ENCODE results near the gene TMEM128.

The TMEM128 gene

DNA sequence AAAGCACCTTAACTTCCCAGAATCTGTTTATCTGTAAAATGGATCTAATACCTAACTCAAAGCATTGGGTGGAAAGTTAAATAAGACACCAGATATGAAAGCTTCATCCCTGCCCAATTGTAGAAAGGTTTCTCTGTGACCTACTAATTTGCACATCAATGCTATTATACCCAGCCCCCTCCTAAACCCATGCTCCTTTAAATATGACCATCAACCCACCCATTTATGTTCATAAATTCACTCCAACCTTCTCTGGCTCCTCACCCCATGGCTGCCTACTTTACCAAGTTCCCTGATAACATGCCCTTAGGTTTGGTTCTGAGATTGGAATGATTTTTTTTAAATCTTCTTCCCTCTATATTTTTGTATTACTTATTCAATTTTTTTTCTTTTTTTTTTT lies 40.1 kb upstream of the TMEM128 start:
- no peaks in the 10 kb centered on the region for H3K9me2 ChIP-seq (replicated peaks; ENCODE audit: low read depth, low read length)
- peaks cover 14% of the 10 kb centered on the region for H4K20me1 ChIP-seq (ENCODE audit: insufficient read depth, low read length, poor library complexity, severe bottlenecking)
- H3K4me3 ChIP-seq (ENCODE audit: low read length, poor library complexity, severe bottlenecking): peak overlapping the region; percentile 92
- H2AFZ ChIP-seq (ENCODE audit: low read length): no peak overlapping the region
- peaks cover 89% of the 10 kb centered on the region for H3K79me2 ChIP-seq (ENCODE audit: insufficient read depth, low read length)
- TF ChIP-seq EZH2phosphoT487 (IDR thresholded peaks at IDR 0.05; ENCODE audit: borderline replicate concordance): no peak
- TF ChIP-seq, protein P1, sequence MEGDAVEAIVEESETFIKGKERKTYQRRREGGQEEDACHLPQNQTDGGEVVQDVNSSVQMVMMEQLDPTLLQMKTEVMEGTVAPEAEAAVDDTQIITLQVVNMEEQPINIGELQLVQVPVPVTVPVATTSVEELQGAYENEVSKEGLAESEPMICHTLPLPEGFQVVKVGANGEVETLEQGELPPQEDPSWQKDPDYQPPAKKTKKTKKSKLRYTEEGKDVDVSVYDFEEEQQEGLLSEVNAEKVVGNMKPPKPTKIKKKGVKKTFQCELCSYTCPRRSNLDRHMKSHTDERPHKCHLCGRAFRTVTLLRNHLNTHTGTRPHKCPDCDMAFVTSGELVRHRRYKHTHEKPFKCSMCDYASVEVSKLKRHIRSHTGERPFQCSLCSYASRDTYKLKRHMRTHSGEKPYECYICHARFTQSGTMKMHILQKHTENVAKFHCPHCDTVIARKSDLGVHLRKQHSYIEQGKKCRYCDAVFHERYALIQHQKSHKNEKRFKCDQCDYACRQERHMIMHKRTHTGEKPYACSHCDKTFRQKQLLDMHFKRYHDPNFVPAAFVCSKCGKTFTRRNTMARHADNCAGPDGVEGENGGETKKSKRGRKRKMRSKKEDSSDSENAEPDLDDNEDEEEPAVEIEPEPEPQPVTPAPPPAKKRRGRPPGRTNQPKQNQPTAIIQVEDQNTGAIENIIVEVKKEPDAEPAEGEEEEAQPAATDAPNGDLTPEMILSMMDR (conservative IDR thresholded peaks at IDR 0.05; ENCODE audit: low read length): no peak
- H3K9ac ChIP-seq (ENCODE audit: low read depth, low read length, poor library complexity, severe bottlenecking): peak overlapping the region; percentile 49
- H3F3A ChIP-seq (ENCODE audit: low read depth): no peaks in the 10 kb centered on the region
- peaks cover 12% of the 10 kb centered on the region; the same call in 1 of the 2 replicates for H3K36me3 ChIP-seq (ENCODE audit: insufficient read depth, low read length)
- peaks cover 68% of the 10 kb centered on the region for H3K4me1 ChIP-seq (ENCODE audit: insufficient read depth, low read length, poor library complexity, severe bottlenecking)
- peak overlapping the region; percentile 87 for H3K4me2 ChIP-seq (ENCODE audit: low read depth, low read length, poor library complexity, severe bottlenecking)
- H3K27me3 ChIP-seq (ENCODE audit: insufficient read depth, low read length, poor library complexity, severe bottlenecking): no peaks in the 10 kb centered on the region
- H3K9me3 ChIP-seq (ENCODE audit: insufficient read depth, low read depth, low read length): no peaks in the 10 kb centered on the region

DNA sequence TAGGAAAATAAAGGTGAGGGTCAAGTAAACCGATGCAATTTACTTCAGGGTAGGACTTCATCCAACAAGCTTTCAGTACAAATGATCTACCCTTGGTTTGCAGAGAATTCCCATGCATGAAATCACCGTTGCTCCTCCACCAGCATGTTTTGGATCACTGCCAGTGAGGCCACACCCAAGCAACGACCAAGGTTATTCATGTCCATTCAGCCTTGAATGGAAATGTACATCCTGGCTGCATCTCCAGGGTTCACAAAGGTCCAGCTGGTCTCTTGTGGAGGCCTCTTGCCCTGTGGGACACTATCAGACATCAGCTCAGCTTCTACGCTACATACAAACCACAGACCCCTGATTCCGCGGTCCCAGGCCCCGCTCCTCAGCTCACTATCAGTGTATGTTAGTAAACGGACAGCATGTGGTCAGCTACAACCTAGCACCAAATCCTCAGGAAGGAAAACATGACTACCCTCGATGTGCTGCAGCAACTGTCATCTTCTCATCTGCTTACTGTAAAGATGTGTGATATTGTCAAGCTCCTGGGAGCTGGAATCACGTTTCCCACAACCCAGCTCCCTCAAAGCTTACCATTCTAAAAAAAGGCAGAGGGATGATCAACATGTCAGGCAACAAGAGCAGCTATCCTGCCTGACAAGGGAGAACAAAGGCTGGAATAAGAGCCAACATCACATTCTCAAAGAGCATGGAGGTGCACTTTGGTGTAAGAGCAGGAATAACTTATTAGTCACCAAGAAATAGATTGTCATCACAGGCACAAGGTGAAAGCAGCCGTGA lies 37.0 kb upstream of the TMEM128 start:
- H3K4me1 ChIP-seq (ENCODE audit: insufficient read depth, low read length, poor library complexity, severe bottlenecking): peaks cover 52% of the 10 kb centered on the region
- peaks cover 68% of the 10 kb centered on the region for H3K79me2 ChIP-seq (ENCODE audit: insufficient read depth, low read length)
- H3K27me3 ChIP-seq (ENCODE audit: insufficient read depth, low read length, poor library complexity, severe bottlenecking): no peaks in the 10 kb centered on the region
- no peaks in the 10 kb centered on the region for H3F3A ChIP-seq (ENCODE audit: low read depth)
- peaks cover 41% of the 10 kb centered on the region; the same call in 1 of the 2 replicates for H3K36me3 ChIP-seq (ENCODE audit: insufficient read depth, low read length)
- H2AFZ ChIP-seq (ENCODE audit: low read length): no peak overlapping the region
- H3K4me2 ChIP-seq (ENCODE audit: low read depth, low read length, poor library complexity, severe bottlenecking): peak overlapping the region; percentile 67
- H3K9ac ChIP-seq (ENCODE audit: low read depth, low read length, poor library complexity, severe bottlenecking): peak overlapping the region; percentile 47
- TF ChIP-seq, protein P1 (conservative IDR thresholded peaks at IDR 0.05; ENCODE audit: low read length): no peak
- no peak for TF ChIP-seq EZH2phosphoT487 (IDR thresholded peaks at IDR 0.05; ENCODE audit: borderline replicate concordance)
- H3K9me2 ChIP-seq (replicated peaks; ENCODE audit: low read depth, low read length): no peaks in the 10 kb centered on the region
- no peaks in the 10 kb centered on the region for H3K9me3 ChIP-seq (ENCODE audit: insufficient read depth, low read depth, low read length)
- peak overlapping the region; percentile 42 for H3K4me3 ChIP-seq (ENCODE audit: low read length, poor library complexity, severe bottlenecking)
- peaks cover 3% of the 10 kb centered on the region for H4K20me1 ChIP-seq (ENCODE audit: insufficient read depth, low read length, poor library complexity, severe bottlenecking)

DNA sequence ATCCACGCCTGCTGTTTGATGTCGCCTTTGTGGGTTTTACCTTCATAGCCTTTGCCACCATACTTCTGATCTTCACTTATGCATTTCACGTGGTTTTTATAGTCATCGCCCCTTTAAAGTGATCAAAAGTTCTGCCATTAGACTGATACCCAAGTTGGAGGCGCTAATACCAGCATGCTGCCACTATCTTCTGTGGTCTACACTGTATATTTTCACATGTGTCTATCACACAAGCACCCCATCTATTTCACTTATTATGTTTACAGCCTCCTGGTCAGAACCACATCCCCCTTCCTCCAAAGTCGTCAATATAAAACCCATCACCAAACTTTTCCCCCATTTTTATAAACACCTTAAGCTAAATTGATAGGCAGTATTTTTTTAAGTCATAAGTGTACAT lies 33.8 kb upstream of the TMEM128 start:
- no peak overlapping the region for H3K9ac ChIP-seq (ENCODE audit: low read depth, low read length, poor library complexity, severe bottlenecking)
- TF ChIP-seq, protein P1 (conservative IDR thresholded peaks at IDR 0.05; ENCODE audit: low read length): no peak
- no peaks in the 10 kb centered on the region for H4K20me1 ChIP-seq (ENCODE audit: insufficient read depth, low read length, poor library complexity, severe bottlenecking)
- no peak overlapping the region for H2AFZ ChIP-seq (ENCODE audit: low read length)
- H3K36me3 ChIP-seq (ENCODE audit: insufficient read depth, low read length): peaks cover 69% of the 10 kb centered on the region; the same call in 1 of the 2 replicates
- no peak overlapping the region for H3K4me2 ChIP-seq (ENCODE audit: low read depth, low read length, poor library complexity, severe bottlenecking)
- no peak overlapping the region for H3K4me3 ChIP-seq (ENCODE audit: low read length, poor library complexity, severe bottlenecking)
- peaks cover 28% of the 10 kb centered on the region for H3K4me1 ChIP-seq (ENCODE audit: insufficient read depth, low read length, poor library complexity, severe bottlenecking)
- peaks cover 37% of the 10 kb centered on the region for H3K79me2 ChIP-seq (ENCODE audit: insufficient read depth, low read length)
- no peaks in the 10 kb centered on the region for H3K9me2 ChIP-seq (replicated peaks; ENCODE audit: low read depth, low read length)
- H3K9me3 ChIP-seq (ENCODE audit: insufficient read depth, low read depth, low read length): no peaks in the 10 kb centered on the region
- H3F3A ChIP-seq (ENCODE audit: low read depth): no peaks in the 10 kb centered on the region
- no peaks in the 10 kb centered on the region for H3K27me3 ChIP-seq (ENCODE audit: insufficient read depth, low read length, poor library complexity, severe bottlenecking)
